ENCODE measurements around the gene EFCAB6.

DNA sequence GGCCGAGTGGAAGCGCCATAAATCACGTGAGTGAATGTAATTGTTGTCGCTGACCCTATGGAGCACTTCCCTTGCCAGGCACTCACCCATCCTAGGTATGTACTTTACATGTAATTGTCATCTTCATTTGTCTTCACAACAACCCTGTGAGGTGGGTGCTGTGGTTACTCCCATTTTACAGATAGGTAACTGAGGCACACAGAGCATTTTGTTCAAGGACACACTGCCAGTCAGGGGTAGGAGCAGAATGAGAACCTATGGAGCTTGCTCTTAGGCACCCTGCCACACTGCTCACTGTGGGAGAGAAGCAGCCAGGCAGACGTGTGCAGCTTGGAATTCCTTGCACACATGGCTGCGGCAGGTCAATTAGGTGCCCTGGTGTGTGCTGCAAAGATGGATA is 785 bp upstream of the EFCAB6 start:
- 0 out of 2 replicates have a peak, but pooled peaks have one; percentile 22 for TF ChIP-seq POLR2AphosphoS5 (IDR thresholded peaks at IDR 0.05; ENCODE audit: low read depth, low read length)
- TF ChIP-seq POLR2A (IDR thresholded peaks at IDR 0.05; ENCODE audit: low read depth, low read length): no peak
- TF ChIP-seq TAF1 (IDR thresholded peaks at IDR 0.05; ENCODE audit: low read depth, low read length): no peak
- TF ChIP-seq POU2F2 (IDR thresholded peaks at IDR 0.05; ENCODE audit: low read depth, low read length): no peak
- no peak for TF ChIP-seq SPI1 (IDR thresholded peaks at IDR 0.05; ENCODE audit: low read depth, low read length)
- no peak for TF ChIP-seq PAX5 (IDR thresholded peaks at IDR 0.05; ENCODE audit: insufficient read depth, low read length, severe bottlenecking)

Measured in GM12891 (cell line).